HepG2 (cell line): ENCODE data around the gene ARHGAP9. TPM values are rescaled to one million over a fixed set of nuclear protein-coding genes. Genes with fewer than 3 reads are reported as not detected.
A peak's percentile ranks its signal among the peaks of the same experiment; 100 is the strongest.

Experiments
- CENPX ChIP-seq: sonication (generic); formaldehyde crosslinking; IDR thresholded peaks from 2 replicates; pipeline ENCODE4 v1.9.0; 2021; ENCODE audit warnings: mild to moderate bottlenecking, missing genetic modification reagents, moderate library complexity
- HNRNPLL ChIP-seq: fragments of 200-400 bp; formaldehyde crosslinking; IDR thresholded peaks from 2 replicates; pipeline ENCODE4 v1.6.1; 2017; ENCODE audit warnings: mild to moderate bottlenecking, low read depth, low read length; ENCODE audit not compliant: poor library complexity, severe bottlenecking
- NFRKB ChIP-seq: fragments of 450-650 bp; IDR thresholded peaks from 2 replicates; pipeline ENCODE4 v1.6.1; 2017
- RELA ChIP-seq: sonication (generic); formaldehyde crosslinking; IDR thresholded peaks from 2 replicates; pipeline ENCODE4 v1.4.0; 2020; ENCODE audit warnings: missing genetic modification reagents
- SMYD3 ChIP-seq: sonication (generic); formaldehyde crosslinking; IDR thresholded peaks from 2 replicates; pipeline ENCODE4 v1.8.1; 2023; ENCODE audit warnings: mild to moderate bottlenecking, missing genetic modification reagents
- SNAPC2 ChIP-seq: sonication (generic); formaldehyde crosslinking; IDR thresholded peaks from 2 replicates; pipeline ENCODE4 v1.8.1; 2022; ENCODE audit warnings: mild to moderate bottlenecking, missing genetic modification reagents
- SRSF1 ChIP-seq: fragments of 200-400 bp; formaldehyde crosslinking; optimal IDR thresholded peaks from 2 replicates; pipeline ENCODE3; 2017; ENCODE audit warnings: mild to moderate bottlenecking, low read depth, low read length, moderate library complexity
- SSRP1 ChIP-seq: IDR thresholded peaks from 2 replicates; pipeline ENCODE4 v1.6.1; 2016; ENCODE audit warnings: control low read depth
- SUZ12 ChIP-seq: fragments of 150-350 bp; IDR thresholded peaks from 2 replicates; pipeline ENCODE4 v1.6.1; 2014; ENCODE audit warnings: low read depth, low read length
- TCF7 ChIP-seq: sonication (generic); IDR thresholded peaks from 2 replicates; pipeline ENCODE4 v1.6.1; 2016; ENCODE audit warnings: antibody characterized with exemption, low read depth
- XRCC5 ChIP-seq: fragments of 200-400 bp; formaldehyde crosslinking; optimal IDR thresholded peaks from 2 replicates; pipeline ENCODE3; 2017; ENCODE audit warnings: mild to moderate bottlenecking, low read length
- ZFAT ChIP-seq: sonication (generic); formaldehyde crosslinking; conservative IDR thresholded peaks from 2 replicates; pipeline ENCODE4 v1.8.1; 2023; ENCODE audit warnings: missing genetic modification reagents, inconsistent platforms
- ZNF136 ChIP-seq: sonication (generic); formaldehyde crosslinking; IDR thresholded peaks from 2 replicates; pipeline ENCODE4 v1.8.1; 2022; ENCODE audit warnings: low read depth, mild to moderate bottlenecking, moderate library complexity, missing genetic modification reagents
- ZNF207 ChIP-seq: fragments of 450-650 bp; IDR thresholded peaks from 2 replicates; pipeline ENCODE4 v1.6.1; 2016; ENCODE audit warnings: antibody characterized with exemption, borderline replicate concordance
- ZNF232 ChIP-seq: sonication (generic); formaldehyde crosslinking; IDR thresholded peaks from 2 replicates; pipeline ENCODE4 v1.4.0; 2020; ENCODE audit warnings: missing genetic modification reagents, borderline replicate concordance
- ZNF296 ChIP-seq: sonication (generic); formaldehyde crosslinking; conservative IDR thresholded peaks from 2 replicates; pipeline ENCODE4 v1.5.0; 2020; ENCODE audit warnings: mild to moderate bottlenecking, missing genetic modification reagents
- ZNF446 ChIP-seq: sonication (generic); formaldehyde crosslinking; IDR thresholded peaks from 2 replicates; pipeline ENCODE4 v1.5.0; 2020; ENCODE audit warnings: mild to moderate bottlenecking, missing genetic modification reagents
- ZNF556 ChIP-seq: sonication (generic); formaldehyde crosslinking; IDR thresholded peaks from 2 replicates; pipeline ENCODE4 v1.4.0; 2020; ENCODE audit warnings: mild to moderate bottlenecking, missing genetic modification reagents, borderline replicate concordance
- ZNF644 ChIP-seq: IDR thresholded peaks from 2 replicates; pipeline ENCODE4 v1.6.1; 2016; ENCODE audit warnings: low read depth
- polyA plus RNA-seq, 8 experiments: library from polyadenylated mRNA; depleted of rRNA in 3 of 8; stranded (reverse) in 7 of 8; unstranded in 1 of 8; fragments of >200 nt; fragmentation: Illumina TruSeq in 4 of 8; extraction: Trizol in 4 of 8; gene quantifications; 2 replicates each; pipeline versions ENCODE4 v1.2.1 to v1.2.3, GENCODE V29; 2011 to 2016; ENCODE audit warnings: low read depth in 4 of 8, missing spikeins in 1 of 8, mixed read lengths in 1 of 8; ENCODE audit not compliant: insufficient read depth in 1 of 8
- total RNA-seq, 5 experiments: library from RNA; depleted of rRNA; stranded (reverse); fragments of >200 nt; fragmentation: Illumina TruSeq; extraction: Trizol; gene quantifications; 2 replicates each; pipeline ENCODE4 v1.2.3, GENCODE V29; 2016; ENCODE audit warnings: low read depth in 1 of 5
- TF ChIP-seq, protein P1 (sequence below): sonication (generic); formaldehyde crosslinking; IDR thresholded peaks from 2 replicates; pipeline ENCODE4 v1.4.0; 2020; ENCODE audit warnings: missing genetic modification reagents, mild to moderate bottlenecking, borderline replicate concordance
- TF ChIP-seq, protein P2 (sequence below): sonication (generic); formaldehyde crosslinking; IDR thresholded peaks from 2 replicates; pipeline ENCODE4 v1.8.0; 2022; ENCODE audit warnings: missing genetic modification reagents, mild to moderate bottlenecking, inconsistent platforms, borderline replicate concordance
- TF ChIP-seq, protein P3 (sequence below): sonication (generic); formaldehyde crosslinking; IDR thresholded peaks from 2 replicates; pipeline ENCODE4 v1.8.0; 2022; ENCODE audit warnings: mild to moderate bottlenecking, missing genetic modification reagents, moderate library complexity
- TF ChIP-seq, protein P4 (sequence below), 2 experiments: sonication (generic) in 1 of 2; formaldehyde crosslinking in 1 of 2; IDR thresholded peaks; 2 replicates each; pipeline versions ENCODE4 v1.5.1 to v1.6.1; 2011 to 2020; ENCODE audit warnings: borderline replicate concordance in 1 of 2, low read depth in 1 of 2, low read length in 1 of 2, mild to moderate bottlenecking in 1 of 2, missing genetic modification reagents in 1 of 2, moderate library complexity in 1 of 2
- TF ChIP-seq, protein P5 (sequence below): sonication (generic); formaldehyde crosslinking; IDR thresholded peaks from 2 replicates; pipeline ENCODE4 v1.9.0; 2021; ENCODE audit warnings: missing genetic modification reagents, mild to moderate bottlenecking, borderline replicate concordance

The ARHGAP9 gene
- total and polyA plus RNA-seq, 2 of the 13 experiments (the other 11 are each of a cell fraction or from before 2014, with no cell fraction given) = 0.18 to 1.2 TPM

DNA sequence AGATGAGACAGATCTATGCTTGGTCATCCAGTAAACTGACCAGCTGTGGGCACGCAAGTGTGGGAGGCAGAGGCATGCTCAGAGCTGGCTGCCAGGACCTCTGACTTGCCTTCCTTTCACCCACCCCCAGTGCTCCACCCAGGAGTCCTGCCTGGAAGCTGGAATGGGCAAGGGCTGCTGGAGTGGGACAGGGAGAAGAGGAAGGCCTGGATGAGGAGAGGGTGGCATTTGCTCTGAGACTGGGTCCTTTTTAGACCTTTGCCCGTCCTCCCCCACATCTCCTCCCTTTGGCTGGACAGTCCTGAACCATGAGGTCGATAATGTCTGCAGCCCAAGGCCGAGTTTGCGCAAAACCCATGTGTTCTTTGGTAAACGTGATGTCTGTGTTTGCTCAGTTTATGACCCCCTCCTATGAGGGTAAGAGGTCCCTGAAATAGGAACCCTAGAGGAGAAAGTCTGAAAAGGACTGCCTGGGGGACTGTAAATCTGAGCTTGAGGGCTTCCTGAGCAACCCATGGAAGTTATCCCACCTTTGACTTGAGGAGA lies 28.4 kb downstream of the ARHGAP9 start (continued):
- TF ChIP-seq SMYD3 (peak; percentile 90), SNAPC2 (CRISPR knock-in tag) (peak; percentile 90), ZNF232 (CRISPR knock-in tag) (peak; percentile 57; the same call in 1 of the 2 replicates), SSRP1 (CRISPR knock-in tag) (0 out of 2 replicates have a peak, but pooled peaks have one; percentile 83), ZNF556 (CRISPR knock-in tag) (peak; percentile 99), ZNF296 (CRISPR knock-in tag) (peak; percentile 81; the same call in 1 of the 2 replicates), CENPX (no peak), TCF7 (peak; percentile 62), XRCC5 (peak; percentile 36), SRSF1 (no peak), ZNF644 (CRISPR knock-in tag) (peak; percentile 90), RELA (CRISPR knock-in tag) (no peak), ZNF136 (CRISPR knock-in tag) (0 out of 2 replicates have a peak, but pooled peaks have one; percentile 49), ZNF207 (no peak), ZFAT (CRISPR knock-in tag) (no peak), HNRNPLL (no peak), ZNF446 (CRISPR knock-in tag) (no peak), NFRKB (no peak), SUZ12 (no peak)
- TF ChIP-seq, protein P1, sequence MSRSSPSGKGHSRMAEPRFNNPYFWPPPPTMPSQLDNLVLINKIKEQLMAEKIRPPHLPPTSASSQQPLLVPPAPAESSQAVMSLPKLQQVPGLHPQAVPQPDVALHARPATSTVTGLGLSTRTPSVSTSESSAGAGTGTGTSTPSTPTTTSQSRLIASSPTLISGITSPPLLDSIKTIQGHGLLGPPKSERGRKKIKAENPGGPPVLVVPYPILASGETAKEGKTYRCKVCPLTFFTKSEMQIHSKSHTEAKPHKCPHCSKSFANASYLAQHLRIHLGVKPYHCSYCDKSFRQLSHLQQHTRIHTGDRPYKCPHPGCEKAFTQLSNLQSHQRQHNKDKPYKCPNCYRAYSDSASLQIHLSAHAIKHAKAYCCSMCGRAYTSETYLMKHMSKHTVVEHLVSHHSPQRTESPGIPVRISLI (CRISPR knock-in tag) = peak; percentile 75; the same call in 1 of the 2 replicates
- TF ChIP-seq, protein P2, sequence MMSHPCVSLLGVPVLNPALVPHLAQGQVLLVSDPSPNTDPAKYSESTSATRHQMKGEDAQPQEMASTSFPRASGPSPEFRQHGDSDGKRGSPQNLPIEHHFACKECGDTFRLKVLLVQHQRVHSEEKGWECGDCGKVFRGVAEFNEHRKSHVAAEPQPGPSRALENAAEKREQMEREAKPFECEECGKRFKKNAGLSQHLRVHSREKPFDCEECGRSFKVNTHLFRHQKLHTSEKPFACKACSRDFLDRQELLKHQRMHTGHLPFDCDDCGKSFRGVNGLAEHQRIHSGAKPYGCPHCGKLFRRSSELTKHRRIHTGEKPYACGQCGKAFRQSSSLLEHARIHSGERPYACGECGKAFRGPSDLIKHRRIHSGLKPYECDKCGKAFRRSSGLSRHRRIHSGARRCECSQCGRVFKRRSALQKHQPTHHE (CRISPR knock-in tag) = no peak
- TF ChIP-seq, protein P3, sequence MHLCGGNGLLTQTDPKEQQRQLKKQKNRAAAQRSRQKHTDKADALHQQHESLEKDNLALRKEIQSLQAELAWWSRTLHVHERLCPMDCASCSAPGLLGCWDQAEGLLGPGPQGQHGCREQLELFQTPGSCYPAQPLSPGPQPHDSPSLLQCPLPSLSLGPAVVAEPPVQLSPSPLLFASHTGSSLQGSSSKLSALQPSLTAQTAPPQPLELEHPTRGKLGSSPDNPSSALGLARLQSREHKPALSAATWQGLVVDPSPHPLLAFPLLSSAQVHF (CRISPR knock-in tag) = no peak
- TF ChIP-seq, protein P4, sequence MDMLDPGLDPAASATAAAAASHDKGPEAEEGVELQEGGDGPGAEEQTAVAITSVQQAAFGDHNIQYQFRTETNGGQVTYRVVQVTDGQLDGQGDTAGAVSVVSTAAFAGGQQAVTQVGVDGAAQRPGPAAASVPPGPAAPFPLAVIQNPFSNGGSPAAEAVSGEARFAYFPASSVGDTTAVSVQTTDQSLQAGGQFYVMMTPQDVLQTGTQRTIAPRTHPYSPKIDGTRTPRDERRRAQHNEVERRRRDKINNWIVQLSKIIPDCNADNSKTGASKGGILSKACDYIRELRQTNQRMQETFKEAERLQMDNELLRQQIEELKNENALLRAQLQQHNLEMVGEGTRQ (IDR thresholded peaks at IDR 0.05; ENCODE audit: low read depth, low read length) = no peak
- TF ChIP-seq, protein P4 (CRISPR knock-in tag; IDR thresholded peaks at IDR 0.05; ENCODE audit: borderline replicate concordance) = peak; percentile 35; the same call in 1 of the 2 replicates
- TF ChIP-seq, protein P5, sequence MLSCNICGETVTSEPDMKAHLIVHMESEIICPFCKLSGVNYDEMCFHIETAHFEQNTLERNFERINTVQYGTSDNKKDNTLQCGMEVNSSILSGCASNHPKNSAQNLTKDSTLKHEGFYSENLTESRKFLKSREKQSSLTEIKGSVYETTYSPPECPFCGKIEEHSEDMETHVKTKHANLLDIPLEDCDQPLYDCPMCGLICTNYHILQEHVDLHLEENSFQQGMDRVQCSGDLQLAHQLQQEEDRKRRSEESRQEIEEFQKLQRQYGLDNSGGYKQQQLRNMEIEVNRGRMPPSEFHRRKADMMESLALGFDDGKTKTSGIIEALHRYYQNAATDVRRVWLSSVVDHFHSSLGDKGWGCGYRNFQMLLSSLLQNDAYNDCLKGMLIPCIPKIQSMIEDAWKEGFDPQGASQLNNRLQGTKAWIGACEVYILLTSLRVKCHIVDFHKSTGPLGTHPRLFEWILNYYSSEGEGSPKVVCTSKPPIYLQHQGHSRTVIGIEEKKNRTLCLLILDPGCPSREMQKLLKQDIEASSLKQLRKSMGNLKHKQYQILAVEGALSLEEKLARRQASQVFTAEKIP (CRISPR knock-in tag) = no peak
